H9 (cell line): Measurements from ENCODE around the gene EFNA5. TPM values are rescaled to one million over a fixed set of nuclear protein-coding genes. Genes with fewer than 3 reads are reported as not detected.

Experiments used
- DNase-seq: peaks from one replicate; pipeline ENCODE4 v3.0.0-alpha.2; 2017
- H2AFZ ChIP-seq: one replicate; pipeline ENCODE4 v1.6.1; 2013; ENCODE audit warnings: mild to moderate bottlenecking, low read length, control low read depth, moderate library complexity
- H2AK5ac ChIP-seq: 2 replicates; pipeline ENCODE4 v1.6.1; 2013; ENCODE audit warnings: low read length, control low read depth, mixed read lengths; ENCODE audit not compliant: insufficient read length
- H2BK120ac ChIP-seq: one replicate; pipeline ENCODE4 v1.6.1; 2013; ENCODE audit warnings: low read depth, mild to moderate bottlenecking, low read length, control low read depth, inconsistent platforms; ENCODE audit not compliant: poor library complexity, severe bottlenecking
- H2BK12ac ChIP-seq: 2 replicates; pipeline ENCODE4 v1.6.1; 2013; ENCODE audit warnings: low read length, control low read depth, mixed read lengths, low read depth; ENCODE audit not compliant: insufficient read length
- H2BK15ac ChIP-seq: 2 replicates; pipeline ENCODE4 v1.6.1; 2013; ENCODE audit warnings: low read depth, low read length, control low read depth
- H2BK20ac ChIP-seq: one replicate; pipeline ENCODE4 v1.6.1; 2013; ENCODE audit warnings: low read depth, mild to moderate bottlenecking, low read length, control low read depth, inconsistent platforms; ENCODE audit not compliant: poor library complexity, severe bottlenecking
- H2BK5ac ChIP-seq: 2 replicates; pipeline ENCODE4 v1.6.1; 2013; ENCODE audit warnings: low read length, control low read depth, mixed read lengths; ENCODE audit not compliant: insufficient read length
- H3K14ac ChIP-seq: 2 replicates; pipeline ENCODE4 v1.6.1; 2013; ENCODE audit warnings: low read length, control low read depth; ENCODE audit not compliant: insufficient read depth
- H3K18ac ChIP-seq: 2 replicates; pipeline ENCODE4 v1.6.1; 2013; ENCODE audit warnings: low read depth, mild to moderate bottlenecking, mixed read lengths, low read length, control low read depth; ENCODE audit not compliant: insufficient read length
- H3K23ac ChIP-seq: 2 replicates; pipeline ENCODE4 v1.6.1; 2013; ENCODE audit warnings: low read length, control low read depth, mixed read lengths, low read depth; ENCODE audit not compliant: insufficient read length
- H3K23me2 ChIP-seq: 2 replicates; pipeline ENCODE4 v1.6.1; 2013; ENCODE audit warnings: low read depth, mild to moderate bottlenecking, mixed read lengths, low read length, control low read depth; ENCODE audit not compliant: insufficient read length, poor library complexity, severe bottlenecking
- H3K27ac ChIP-seq: 2 replicates; pipeline ENCODE4 v1.5.1; 2013; ENCODE audit warnings: low read length, control low read depth, mixed read lengths, low read depth; ENCODE audit not compliant: insufficient read length
- H3K27me3 ChIP-seq: 2 replicates; pipeline ENCODE4 v1.6.1; 2013; ENCODE audit warnings: low read length, control low read depth, inconsistent platforms; ENCODE audit not compliant: insufficient read depth
- H3K4ac ChIP-seq: 2 replicates; pipeline ENCODE4 v1.6.1; 2013; ENCODE audit warnings: low read depth, mild to moderate bottlenecking, control low read depth, inconsistent platforms, low read length, moderate library complexity
- H3K4me1 ChIP-seq: 2 replicates; pipeline ENCODE4 v1.6.1; 2013; ENCODE audit warnings: low read length, control low read depth, inconsistent platforms; ENCODE audit not compliant: insufficient read depth
- H3K4me2 ChIP-seq: 2 replicates; pipeline ENCODE4 v1.6.1; 2013; ENCODE audit warnings: low read length, control low read depth, mixed read lengths; ENCODE audit not compliant: insufficient read length, insufficient read depth
- H3K56ac ChIP-seq: 2 replicates; pipeline ENCODE4 v1.6.1; 2013; ENCODE audit warnings: low read depth, mild to moderate bottlenecking, mixed read lengths, low read length, control low read depth; ENCODE audit not compliant: insufficient read length
- H3K79me1 ChIP-seq: 2 replicates; pipeline ENCODE4 v1.6.1; 2013; ENCODE audit warnings: low read depth, mild to moderate bottlenecking, moderate library complexity, low read length, control low read depth, inconsistent platforms; ENCODE audit not compliant: insufficient read depth, poor library complexity, severe bottlenecking
- H3K79me2 ChIP-seq: 2 replicates; pipeline ENCODE4 v1.6.1; 2013; ENCODE audit warnings: low read length, control low read depth, inconsistent platforms; ENCODE audit not compliant: insufficient read depth
- H3K9ac ChIP-seq: 2 replicates; pipeline ENCODE4 v1.6.1; 2013; ENCODE audit warnings: low read length, control low read depth, mixed read lengths; ENCODE audit not compliant: insufficient read length; ENCODE audit errors: extremely low read depth
- H3K9me3 ChIP-seq: one replicate; pipeline ENCODE4 v1.6.1; 2013; ENCODE audit warnings: low read depth, low read length, inconsistent platforms; ENCODE audit not compliant: control insufficient read depth
- H3T11ph ChIP-seq: one replicate; pipeline ENCODE4 v1.6.1; 2013; ENCODE audit warnings: mild to moderate bottlenecking, low read length, control low read depth, inconsistent platforms
- H4K20me1 ChIP-seq: one replicate; pipeline ENCODE4 v1.6.1; 2013; ENCODE audit not compliant: control insufficient read depth, insufficient read length, insufficient read depth
- H4K5ac ChIP-seq: 2 replicates; pipeline ENCODE4 v1.6.1; 2013; ENCODE audit warnings: low read depth, mild to moderate bottlenecking, mixed read lengths, low read length, control low read depth; ENCODE audit not compliant: insufficient read length
- H4K8ac ChIP-seq: replicated peaks from 2 replicates; pipeline ENCODE4 v1.6.1; 2013; ENCODE audit warnings: low read length, control low read depth, mixed read lengths, low read depth; ENCODE audit not compliant: insufficient read length
- H4K91ac ChIP-seq: 2 replicates; pipeline ENCODE4 v1.6.1; 2013; ENCODE audit warnings: low read depth, mild to moderate bottlenecking, moderate library complexity, mixed read lengths, low read length, control low read depth; ENCODE audit not compliant: insufficient read length
- H3K27ac Mint-ChIP-seq, 3 experiments: 2 replicates in 2 of 3; 3 replicates in 1 of 3; pipeline ENCODE4 v1.8.0; 2020 to 2021; ENCODE audit warnings: mixed read lengths in 3 of 3, mild to moderate bottlenecking in 1 of 3, moderate library complexity in 1 of 3
- H3K27me3 Mint-ChIP-seq: 2 replicates; pipeline ENCODE4 v1.8.0; 2021; ENCODE audit warnings: low read depth, mild to moderate bottlenecking, moderate library complexity, mixed read lengths
- H3K36me3 Mint-ChIP-seq, 3 experiments: 2 replicates in 2 of 3; 3 replicates in 1 of 3; pipeline ENCODE4 v1.8.0; 2020 to 2021; ENCODE audit warnings: low read depth in 3 of 3, mixed read lengths in 3 of 3; ENCODE audit not compliant: insufficient read depth in 1 of 3
- H3K4me1 Mint-ChIP-seq, 2 experiments: 2 replicates each; pipeline ENCODE4 v1.8.0; 2020; ENCODE audit warnings: mixed read lengths in 2 of 2
- H3K4me3 Mint-ChIP-seq, 2 experiments: 2 replicates in 1 of 2; 3 replicates in 1 of 2; pipeline ENCODE4 v1.8.0; 2020 to 2021; ENCODE audit warnings: mild to moderate bottlenecking in 2 of 2, mixed read lengths in 2 of 2, moderate library complexity in 1 of 2
- H3K9me3 Mint-ChIP-seq, 2 experiments: 2 replicates in 1 of 2; 3 replicates in 1 of 2; pipeline ENCODE4 v1.8.0; 2020; ENCODE audit warnings: mild to moderate bottlenecking in 2 of 2, mixed read lengths in 2 of 2, moderate library complexity in 1 of 2
- WGBS: extraction: QIAGEN DNeasy Blood & Tissue Kit; methylation state at CpG from one replicate; pipeline ENCODE4 v1.1.7; 2013; ENCODE audit warnings: missing lambda C conversion rate, low lambda C conversion rate, mixed read lengths; ENCODE audit not compliant: insufficient read length; ENCODE audit errors: extremely low coverage; 5-methylcytosine and 5-hydroxymethylcytosine counted together
- total RNA-seq: library from RNA; stranded (reverse); gene quantifications from 2 replicates; pipeline ENCODE4 v1.2.1, GENCODE V29; 2021
- TF ChIP-seq, protein P1 (sequence below): fragments of 200-600 bp; sonication (generic); conservative IDR thresholded peaks from 3 replicates; pipeline ENCODE4 v1.8.0; 2021; ENCODE audit warnings: antibody characterized with exemption, mild to moderate bottlenecking

Gene EFNA5
- total RNA-seq, 1 experiment from 2014 or later = 20.4 TPM

DNA sequence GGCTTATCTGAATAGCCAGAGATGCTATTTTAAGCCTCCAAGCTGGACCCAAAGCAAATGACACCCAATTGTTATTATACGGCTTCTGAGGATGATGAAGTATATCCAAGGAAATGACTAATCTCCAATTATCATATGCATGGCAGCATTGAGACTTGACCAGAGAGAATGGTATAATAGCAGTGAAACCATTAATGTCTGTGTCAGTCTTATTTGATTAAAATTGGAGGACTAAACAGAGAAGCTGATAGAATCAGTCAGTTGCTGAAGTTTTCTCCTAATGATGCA is 200.5 kb downstream of the EFNA5 start:
- Mint-ChIP-seq H3K4me3 (no peak overlapping the region), H3K9me3 (no peaks in the 10 kb centered on the region), H3K36me3 (no peaks in the 10 kb centered on the region), H3K4me1 (peaks cover 88 to 89% of the 10 kb centered on the region in 2 experiments), H3K27me3 (no peaks in the 10 kb centered on the region), H3K27ac (no peak overlapping the region; a peak in 1 of 7 replicates)
- H4K5ac ChIP-seq = no peak overlapping the region
- no peak overlapping the region for H2BK12ac ChIP-seq
- H3K4me1 ChIP-seq = peaks cover 28% of the 10 kb centered on the region
- no peak overlapping the region for H2AK5ac ChIP-seq
- no peaks in the 10 kb centered on the region for H3K79me1 ChIP-seq
- H2BK5ac ChIP-seq = no peak overlapping the region
- DNase-seq = no peak
- H2BK120ac ChIP-seq = no peak overlapping the region
- no peak overlapping the region for H3T11ph ChIP-seq
- H3K56ac ChIP-seq = no peak overlapping the region
- H4K8ac ChIP-seq = no peak overlapping the region
- H3K9me3 ChIP-seq = no peaks in the 10 kb centered on the region
- H3K79me2 ChIP-seq = no peaks in the 10 kb centered on the region
- no peak overlapping the region for H2BK15ac ChIP-seq
- H4K20me1 ChIP-seq = peaks cover 2% of the 10 kb centered on the region
- H3K23me2 ChIP-seq = no peaks in the 10 kb centered on the region
- H2BK20ac ChIP-seq = no peak overlapping the region
- no peak overlapping the region for H3K27ac ChIP-seq
- H2AFZ ChIP-seq = no peak overlapping the region
- H3K23ac ChIP-seq = no peak overlapping the region
- no peaks in the 10 kb centered on the region for H3K27me3 ChIP-seq
- no peak overlapping the region for H3K18ac ChIP-seq
- H4K91ac ChIP-seq = no peak overlapping the region
- WGBS = no CpG with 5 or more reads among the region's 1 CpG
- no peak overlapping the region for H3K9ac ChIP-seq
- no peak overlapping the region for H3K4me2 ChIP-seq
- H3K4ac ChIP-seq = no peak overlapping the region
- H3K14ac ChIP-seq = no peak overlapping the region
- TF ChIP-seq, protein P1, sequence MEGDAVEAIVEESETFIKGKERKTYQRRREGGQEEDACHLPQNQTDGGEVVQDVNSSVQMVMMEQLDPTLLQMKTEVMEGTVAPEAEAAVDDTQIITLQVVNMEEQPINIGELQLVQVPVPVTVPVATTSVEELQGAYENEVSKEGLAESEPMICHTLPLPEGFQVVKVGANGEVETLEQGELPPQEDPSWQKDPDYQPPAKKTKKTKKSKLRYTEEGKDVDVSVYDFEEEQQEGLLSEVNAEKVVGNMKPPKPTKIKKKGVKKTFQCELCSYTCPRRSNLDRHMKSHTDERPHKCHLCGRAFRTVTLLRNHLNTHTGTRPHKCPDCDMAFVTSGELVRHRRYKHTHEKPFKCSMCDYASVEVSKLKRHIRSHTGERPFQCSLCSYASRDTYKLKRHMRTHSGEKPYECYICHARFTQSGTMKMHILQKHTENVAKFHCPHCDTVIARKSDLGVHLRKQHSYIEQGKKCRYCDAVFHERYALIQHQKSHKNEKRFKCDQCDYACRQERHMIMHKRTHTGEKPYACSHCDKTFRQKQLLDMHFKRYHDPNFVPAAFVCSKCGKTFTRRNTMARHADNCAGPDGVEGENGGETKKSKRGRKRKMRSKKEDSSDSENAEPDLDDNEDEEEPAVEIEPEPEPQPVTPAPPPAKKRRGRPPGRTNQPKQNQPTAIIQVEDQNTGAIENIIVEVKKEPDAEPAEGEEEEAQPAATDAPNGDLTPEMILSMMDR = no peak
